GM12878 (cell line): ENCODE results near the gene NUAK2. TPM values are rescaled to one million over a fixed set of nuclear protein-coding genes. Genes with fewer than 3 reads are reported as not detected.

Experiments
- ATAC-seq: fragments of 200-7000 bp; cut with Tn5 transposase; 3 replicates; pipeline ENCODE4 v1.9.1; 2020; ENCODE audit warnings: mild to moderate bottlenecking, moderate library complexity
- BruUV-seq: library from RNA; stranded (reverse); fragments of 400-500 nt; replicated peaks from 2 replicates; lab custom pipeline; 2021; lab: Mats Ljungman, UMichigan
- CTCF ChIA-PET: fragments of 300-600 bp; sonication (Branson Sonifier 250); formaldehyde crosslinking; extraction: SDS; loops from one replicate; lab custom pipeline; 2021; ENCODE audit warnings: inconsistent platforms; lab: Yijun Ruan, JAX
- POLR2A ChIA-PET: fragments of 350-600 bp; formaldehyde crosslinking; extraction: SDS; loops from one replicate; lab custom pipeline; 2021; ENCODE audit warnings: inconsistent platforms; lab: Charles Lee
- RAD21 ChIA-PET: fragments of 300-600 bp; sonication (Branson Sonifier 250); formaldehyde crosslinking; loops from one replicate; lab custom pipeline; 2023; ENCODE audit warnings: antibody characterized with exemption; ENCODE audit not compliant: unreplicated experiment; lab: Charles Lee
- SMC1A ChIA-PET: fragments of 300-600 bp; sonication (Branson Sonifier 250); formaldehyde crosslinking; loops from one replicate; lab custom pipeline; 2023; ENCODE audit not compliant: unreplicated experiment, uncharacterized antibody; lab: Charles Lee
- DNase-seq: peaks from one replicate; pipeline ENCODE4 v3.0.0-alpha.2; 2011; ENCODE audit warnings: low read depth, low spot score
- FAIRE-seq: peaks from 3 replicates; lab custom pipeline; 2011; peaks lifted over from hg19 to GRCh38; lab: Jason Lieb, UNC
- H2AFZ ChIP-seq: 2 replicates; pipeline ENCODE4 v1.6.0; 2011; ENCODE audit warnings: low read depth, low read length, control low read depth; ENCODE audit not compliant: control insufficient read depth
- H3K27ac ChIP-seq: 2 replicates; pipeline ENCODE4 v1.5.1; 2011; ENCODE audit warnings: control low read depth; ENCODE audit not compliant: control insufficient read depth, insufficient read depth
- H3K27me3 ChIP-seq, 2 experiments: replicated peaks in 1 of 2; 2 replicates each; pipeline versions ENCODE4 v1.6.0 to v1.6.1; 2011; ENCODE audit warnings: low read length in 1 of 2; ENCODE audit not compliant: control insufficient read depth in 2 of 2, insufficient read depth in 2 of 2
- H3K36me3 ChIP-seq, 2 experiments: 2 replicates each; pipeline ENCODE4 v1.5.1; 2011; ENCODE audit warnings: low read length in 1 of 2; ENCODE audit not compliant: control insufficient read depth in 2 of 2, insufficient read depth in 2 of 2
- H3K4me1 ChIP-seq: 2 replicates; pipeline ENCODE4 v1.6.1; 2011; ENCODE audit warnings: mild to moderate bottlenecking, low read length, moderate library complexity, mixed read lengths; ENCODE audit not compliant: control insufficient read depth, insufficient read depth
- H3K4me2 ChIP-seq: 2 replicates; pipeline ENCODE4 v1.6.0; 2011; ENCODE audit warnings: control low read depth; ENCODE audit not compliant: control insufficient read depth, insufficient read depth
- H3K4me3 ChIP-seq: fragments of 200-600 bp; sonication (generic); 2 replicates; pipeline ENCODE4 v1.5.1; 2016
- H3K79me2 ChIP-seq: 2 replicates; pipeline ENCODE4 v1.6.0; 2011; ENCODE audit warnings: low read length; ENCODE audit not compliant: control insufficient read depth, insufficient read depth
- H3K9ac ChIP-seq: 2 replicates; pipeline ENCODE4 v1.8.0; 2011; ENCODE audit warnings: low read length, control low read depth, mixed read lengths; ENCODE audit not compliant: control insufficient read depth, insufficient read depth
- H3K9me3 ChIP-seq: replicated peaks from 3 replicates; pipeline ENCODE4 v1.5.1; 2011; ENCODE audit warnings: mild to moderate bottlenecking, low read length; ENCODE audit not compliant: control insufficient read depth, insufficient read depth
- H4K20me1 ChIP-seq: 2 replicates; pipeline ENCODE4 v1.6.0; 2011; ENCODE audit not compliant: control insufficient read depth, insufficient read depth
- CBFB ChIP-seq: IDR thresholded peaks from 2 replicates; pipeline ENCODE4 v1.6.1; 2016; ENCODE audit warnings: antibody characterized with exemption, low read depth
- HCFC1 ChIP-seq: fragments of 150-350 bp; IDR thresholded peaks from 2 replicates; pipeline ENCODE4 v1.6.1; 2014; ENCODE audit warnings: low read length
- SREBF1 ChIP-seq: IDR thresholded peaks from 2 replicates; pipeline ENCODE4 v1.6.1; 2012; ENCODE audit warnings: mild to moderate bottlenecking, low read length
- ZNF207 ChIP-seq: fragments of 450-650 bp; IDR thresholded peaks from 2 replicates; pipeline ENCODE4 v1.6.1; 2014; ENCODE audit warnings: antibody characterized with exemption, mild to moderate bottlenecking, borderline replicate concordance
- WGBS: methylation state at CpG from one replicate; pipeline ENCODE4 v1.1.6; 2016; ENCODE audit warnings: low lambda C conversion rate; ENCODE audit not compliant: insufficient replicate concordance, insufficient coverage; ENCODE audit errors: missing lambda C conversion rate; 5-methylcytosine and 5-hydroxymethylcytosine counted together
- in situ Hi-C: fragments of 300-500 bp; cut with MboI; formaldehyde crosslinking; loops from 9 replicates; pipeline ENCODE4 v1.14.3; 2018; ENCODE audit warnings: mixed read lengths
- intact Hi-C: fragments of 100-400 bp; cut with micrococcal nuclease; formaldehyde crosslinking; loops from one replicate; pipeline ENCODE4 v1.14.2; 2022; ENCODE audit not compliant: unreplicated experiment
- polyA plus RNA-seq, 11 experiments: library from polyadenylated mRNA; depleted of rRNA in 4 of 11; unstranded in 6 of 11; stranded (reverse) in 5 of 11; fragments of >200 nt; fragmentation: Nextera tagmentation in 4 of 11; fragmentation: Illumina TruSeq in 1 of 11; extraction: Ambion mirVana in 4 of 11; extraction: Trizol in 1 of 11; gene quantifications; 1 replicate in 1 of 11; 2 replicates in 10 of 11; pipeline versions ENCODE4 v1.2.1 to v1.2.3, GENCODE V29; 2011 to 2016; ENCODE audit warnings: inconsistent platforms in 2 of 11, missing spikeins in 2 of 11, low read depth in 1 of 11
- total RNA-seq, 4 experiments: library from RNA; depleted of rRNA in 3 of 4; stranded (reverse); fragments of >200 nt in 3 of 4; fragmentation: Illumina TruSeq in 1 of 4; extraction: Trizol in 1 of 4; gene quantifications; 2 replicates each; pipeline versions ENCODE4 v1.2.1 to v1.2.3, GENCODE V29; 2013 to 2021
- TF ChIP-seq, protein P1 (sequence below): fragments of 450-650 bp; conservative IDR thresholded peaks from 2 replicates; pipeline ENCODE4 v1.6.1; 2017; ENCODE audit warnings: mild to moderate bottlenecking, moderate library complexity
- TF ChIP-seq, protein P2 (sequence below): fragments of 150-350 bp; IDR thresholded peaks from 2 replicates; pipeline ENCODE4 v1.6.1; 2016; ENCODE audit warnings: low read depth, low read length

Gene NUAK2
- total and polyA plus RNA-seq, 10 of the 15 experiments (the other 5 are each of a cell fraction or from before 2014, with no cell fraction given): 0.27 to 3.0 (median 1.2) TPM

DNA sequence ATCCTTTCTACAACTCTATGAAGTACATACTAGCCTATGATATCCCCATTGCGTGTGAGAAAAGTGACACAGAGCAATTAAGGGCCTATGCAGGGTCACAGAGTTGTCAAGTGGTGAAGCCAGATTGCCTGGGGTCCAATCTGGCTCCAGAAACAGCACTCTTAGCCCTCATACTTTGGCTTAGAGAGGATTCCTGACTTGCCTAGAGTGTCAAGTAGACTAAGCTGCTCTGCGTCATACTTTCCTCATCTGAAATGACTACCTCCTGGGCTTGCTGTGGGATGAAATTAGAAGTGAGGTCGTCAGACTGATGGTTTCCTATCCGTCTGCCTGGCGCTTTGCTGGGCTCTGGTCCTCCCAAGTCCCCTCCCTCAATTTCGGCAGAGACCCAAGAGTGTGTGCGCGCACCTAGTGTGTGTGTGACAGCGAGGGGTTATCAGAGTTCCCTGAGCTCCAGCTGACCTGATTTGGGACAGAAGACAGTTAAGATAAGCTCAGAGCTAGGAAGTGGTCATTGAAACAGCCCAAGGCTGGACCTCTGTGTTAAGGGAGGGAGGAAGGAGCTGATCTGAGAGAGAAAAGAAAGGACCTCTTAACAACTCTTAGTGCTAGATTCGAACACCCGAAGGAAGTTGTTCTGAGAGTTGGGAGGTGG lies 5.4 kb upstream of the NUAK2 start:
- POLR2A ChIA-PET: interaction anchor here (1.2 to 1.5 kb wide), 3 partner anchors 53 to 197 kb away, joined by 3 to 4 read pairs (median 3); no protein-coding TSS in a partner anchor
- DNase-seq (no peak), FAIRE-seq (no peak), ATAC-seq (no peak)
- intact Hi-C loops: no loop called here
- BruUV-seq: no TSS peak
- WGBS: 34% methylated on average over 11 of the region's 11 CpGs
- Histone ChIP-seq H3K9me3 (no peaks in the 10 kb centered on the region; the same call in 2 of the 3 replicates), H3K4me3 (no peak overlapping the region), H4K20me1 (no peaks in the 10 kb centered on the region; the same call in 1 of the 2 replicates), H3K4me1 (peaks cover 5% of the 10 kb centered on the region), H3K36me3 (no peaks in the 10 kb centered on the region), H3K27ac (no peak overlapping the region), H3K9ac (no peak overlapping the region), H3K27me3 (peaks cover 3 to 6% of the 10 kb centered on the region in 2 experiments), H2AFZ (no peak overlapping the region), H3K4me2 (no peak overlapping the region), H3K79me2 (no peaks in the 10 kb centered on the region)
- RAD21 ChIA-PET: interaction anchor here (1.1 to 23.9 kb wide), 4 partner anchors 11 to 53 kb away, joined by 4 to 892 read pairs (median 296); no protein-coding TSS in a partner anchor
- in situ Hi-C loops: no loop called here
- SMC1A ChIA-PET: interaction anchor here (0.8 to 35.1 kb wide), 7 partner anchors 9 to 89 kb away, joined by 3 to 1445 read pairs (median 4); no protein-coding TSS in a partner anchor
- CTCF ChIA-PET: interaction anchor here (0.9 to 59.5 kb wide), 6 partner anchors 9 to 97 kb away, joined by 4 to 2333 read pairs (median 49); no protein-coding TSS in a partner anchor
- TF ChIP-seq, protein P1, sequence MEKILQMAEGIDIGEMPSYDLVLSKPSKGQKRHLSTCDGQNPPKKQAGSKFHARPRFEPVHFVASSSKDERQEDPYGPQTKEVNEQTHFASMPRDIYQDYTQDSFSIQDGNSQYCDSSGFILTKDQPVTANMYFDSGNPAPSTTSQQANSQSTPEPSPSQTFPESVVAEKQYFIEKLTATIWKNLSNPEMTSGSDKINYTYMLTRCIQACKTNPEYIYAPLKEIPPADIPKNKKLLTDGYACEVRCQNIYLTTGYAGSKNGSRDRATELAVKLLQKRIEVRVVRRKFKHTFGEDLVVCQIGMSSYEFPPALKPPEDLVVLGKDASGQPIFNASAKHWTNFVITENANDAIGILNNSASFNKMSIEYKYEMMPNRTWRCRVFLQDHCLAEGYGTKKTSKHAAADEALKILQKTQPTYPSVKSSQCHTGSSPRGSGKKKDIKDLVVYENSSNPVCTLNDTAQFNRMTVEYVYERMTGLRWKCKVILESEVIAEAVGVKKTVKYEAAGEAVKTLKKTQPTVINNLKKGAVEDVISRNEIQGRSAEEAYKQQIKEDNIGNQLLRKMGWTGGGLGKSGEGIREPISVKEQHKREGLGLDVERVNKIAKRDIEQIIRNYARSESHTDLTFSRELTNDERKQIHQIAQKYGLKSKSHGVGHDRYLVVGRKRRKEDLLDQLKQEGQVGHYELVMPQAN: no peak
- no peak for TF ChIP-seq HCFC1
- no peak for TF ChIP-seq ZNF207
- TF ChIP-seq SREBF1: no peak
- TF ChIP-seq CBFB: no peak
- TF ChIP-seq, protein P2, sequence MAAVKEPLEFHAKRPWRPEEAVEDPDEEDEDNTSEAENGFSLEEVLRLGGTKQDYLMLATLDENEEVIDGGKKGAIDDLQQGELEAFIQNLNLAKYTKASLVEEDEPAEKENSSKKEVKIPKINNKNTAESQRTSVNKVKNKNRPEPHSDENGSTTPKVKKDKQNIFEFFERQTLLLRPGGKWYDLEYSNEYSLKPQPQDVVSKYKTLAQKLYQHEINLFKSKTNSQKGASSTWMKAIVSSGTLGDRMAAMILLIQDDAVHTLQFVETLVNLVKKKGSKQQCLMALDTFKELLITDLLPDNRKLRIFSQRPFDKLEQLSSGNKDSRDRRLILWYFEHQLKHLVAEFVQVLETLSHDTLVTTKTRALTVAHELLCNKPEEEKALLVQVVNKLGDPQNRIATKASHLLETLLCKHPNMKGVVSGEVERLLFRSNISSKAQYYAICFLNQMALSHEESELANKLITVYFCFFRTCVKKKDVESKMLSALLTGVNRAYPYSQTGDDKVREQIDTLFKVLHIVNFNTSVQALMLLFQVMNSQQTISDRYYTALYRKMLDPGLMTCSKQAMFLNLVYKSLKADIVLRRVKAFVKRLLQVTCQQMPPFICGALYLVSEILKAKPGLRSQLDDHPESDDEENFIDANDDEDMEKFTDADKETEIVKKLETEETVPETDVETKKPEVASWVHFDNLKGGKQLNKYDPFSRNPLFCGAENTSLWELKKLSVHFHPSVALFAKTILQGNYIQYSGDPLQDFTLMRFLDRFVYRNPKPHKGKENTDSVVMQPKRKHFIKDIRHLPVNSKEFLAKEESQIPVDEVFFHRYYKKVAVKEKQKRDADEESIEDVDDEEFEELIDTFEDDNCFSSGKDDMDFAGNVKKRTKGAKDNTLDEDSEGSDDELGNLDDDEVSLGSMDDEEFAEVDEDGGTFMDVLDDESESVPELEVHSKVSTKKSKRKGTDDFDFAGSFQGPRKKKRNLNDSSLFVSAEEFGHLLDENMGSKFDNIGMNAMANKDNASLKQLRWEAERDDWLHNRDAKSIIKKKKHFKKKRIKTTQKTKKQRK: no peak
